SU-DHL-6 (cell line): ENCODE data around the gene ERGIC3.

Source experiments
- H2AFZ ChIP-seq: fragments of 200-600 bp; sonication (generic); 2 replicates; pipeline ENCODE4 v1.6.1; 2014; ENCODE audit warnings: low read depth, mild to moderate bottlenecking, moderate library complexity, mixed read lengths, antibody characterized with exemption, low read length; ENCODE audit not compliant: severe bottlenecking
- H3F3A ChIP-seq: fragments of 200-600 bp; shearing (Covaris generic); 2 replicates; pipeline ENCODE4 v1.6.0; 2016; ENCODE audit warnings: antibody characterized with exemption, mild to moderate bottlenecking; ENCODE audit not compliant: insufficient read depth
- H3K27ac ChIP-seq: fragments of 200-600 bp; sonication (generic); 2 replicates; pipeline ENCODE4 v1.5.1; 2016; ENCODE audit warnings: low read depth, mild to moderate bottlenecking, low read length, moderate library complexity, mixed read lengths
- H3K27me3 ChIP-seq: fragments of 200-600 bp; sonication (generic), shearing (Covaris generic); 2 replicates; pipeline ENCODE4 v1.6.0; 2014; ENCODE audit warnings: mild to moderate bottlenecking, low read length
- H3K36me3 ChIP-seq: fragments of 200-600 bp; sonication (generic); 2 replicates; pipeline ENCODE4 v1.6.1; 2014; ENCODE audit warnings: mild to moderate bottlenecking, low read length, mixed read lengths
- H3K4me2 ChIP-seq: fragments of 300-600, 200-600 bp; shearing (Covaris generic), sonication (generic); 2 replicates; pipeline ENCODE4 v1.6.0; 2014; ENCODE audit warnings: low read length, low read depth, mild to moderate bottlenecking; ENCODE audit not compliant: poor library complexity, severe bottlenecking
- H3K4me3 ChIP-seq: fragments of 200-600 bp; sonication (generic); 2 replicates; pipeline ENCODE4 v1.5.1; 2014; ENCODE audit warnings: antibody characterized with exemption, low read length, mild to moderate bottlenecking, mixed read lengths; ENCODE audit not compliant: insufficient read depth, poor library complexity, severe bottlenecking
- H3K79me2 ChIP-seq: fragments of 200-600 bp; sonication (generic); 2 replicates; pipeline ENCODE4 v1.6.1; 2014; ENCODE audit warnings: mild to moderate bottlenecking, low read length, moderate library complexity; ENCODE audit not compliant: insufficient read depth
- H3K9ac ChIP-seq: fragments of 200-600 bp; sonication (generic); 2 replicates; pipeline ENCODE4 v1.7.0; 2014; ENCODE audit warnings: mild to moderate bottlenecking, low read length
- H3K9me2 ChIP-seq: fragments of 200-600 bp; sonication (generic); replicated peaks from 2 replicates; pipeline ENCODE4 v1.6.1; 2014; ENCODE audit warnings: low read length; ENCODE audit not compliant: insufficient read depth
- H3K9me3 ChIP-seq: fragments of 200-600 bp; sonication (generic); 2 replicates; pipeline ENCODE4 v1.6.1; 2014; ENCODE audit warnings: low read length, mixed read lengths; ENCODE audit not compliant: insufficient read depth
- H4K20me1 ChIP-seq: fragments of 200-600 bp; sonication (generic); 2 replicates; pipeline ENCODE4 v1.6.1; 2014; ENCODE audit warnings: low read depth, mild to moderate bottlenecking, antibody characterized with exemption, low read length, moderate library complexity, mixed read lengths
- EZH2phosphoT487 ChIP-seq: fragments of 200-600 bp; sonication (generic), shearing (Covaris generic); conservative IDR thresholded peaks from 2 replicates; pipeline ENCODE4 v1.6.1; 2018; ENCODE audit warnings: mild to moderate bottlenecking, antibody characterized with exemption, low read length, moderate library complexity, mixed read lengths
- TF ChIP-seq, protein P1 (sequence below): fragments of 200-600 bp; sonication (generic); IDR thresholded peaks from one replicate; pipeline ENCODE4 v1.5.1; 2017; ENCODE audit warnings: antibody characterized with exemption, mild to moderate bottlenecking, low read length, moderate library complexity; ENCODE audit not compliant: insufficient read depth, poor library complexity, severe bottlenecking

The ERGIC3 gene

DNA sequence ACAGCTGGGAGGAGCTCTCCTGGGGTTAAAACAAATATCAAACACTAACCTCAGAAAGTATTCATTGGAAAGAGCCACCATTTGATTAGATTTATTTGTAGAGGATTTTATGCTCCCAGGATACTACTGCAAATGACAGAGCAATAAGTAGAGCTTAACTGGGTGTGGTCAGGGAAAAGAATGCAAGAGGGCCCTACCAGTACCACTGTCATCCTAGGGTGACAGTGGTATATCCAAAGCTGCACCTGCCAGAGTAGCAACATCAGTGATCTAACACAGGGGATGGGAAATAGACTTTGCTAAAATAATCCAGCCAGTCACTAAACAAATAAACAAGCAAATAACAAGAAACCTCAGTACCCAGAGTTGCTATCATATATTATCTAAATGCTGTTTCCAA is 29.7 kb downstream of the ERGIC3 start:
- Histone ChIP-seq H3K9me3 (no peaks in the 10 kb centered on the region), H3K4me3 (no peak overlapping the region), H3K79me2 (no peaks in the 10 kb centered on the region), H2AFZ (no peak overlapping the region), H3K27ac (no peak overlapping the region), H3F3A (no peaks in the 10 kb centered on the region), H3K9me2 (no peaks in the 10 kb centered on the region), H3K9ac (no peak overlapping the region), H3K36me3 (no peaks in the 10 kb centered on the region), H3K4me2 (no peak overlapping the region), H4K20me1 (no peaks in the 10 kb centered on the region), H3K27me3 (no peaks in the 10 kb centered on the region)
- TF ChIP-seq EZH2phosphoT487 = no peak
- TF ChIP-seq, protein P1, sequence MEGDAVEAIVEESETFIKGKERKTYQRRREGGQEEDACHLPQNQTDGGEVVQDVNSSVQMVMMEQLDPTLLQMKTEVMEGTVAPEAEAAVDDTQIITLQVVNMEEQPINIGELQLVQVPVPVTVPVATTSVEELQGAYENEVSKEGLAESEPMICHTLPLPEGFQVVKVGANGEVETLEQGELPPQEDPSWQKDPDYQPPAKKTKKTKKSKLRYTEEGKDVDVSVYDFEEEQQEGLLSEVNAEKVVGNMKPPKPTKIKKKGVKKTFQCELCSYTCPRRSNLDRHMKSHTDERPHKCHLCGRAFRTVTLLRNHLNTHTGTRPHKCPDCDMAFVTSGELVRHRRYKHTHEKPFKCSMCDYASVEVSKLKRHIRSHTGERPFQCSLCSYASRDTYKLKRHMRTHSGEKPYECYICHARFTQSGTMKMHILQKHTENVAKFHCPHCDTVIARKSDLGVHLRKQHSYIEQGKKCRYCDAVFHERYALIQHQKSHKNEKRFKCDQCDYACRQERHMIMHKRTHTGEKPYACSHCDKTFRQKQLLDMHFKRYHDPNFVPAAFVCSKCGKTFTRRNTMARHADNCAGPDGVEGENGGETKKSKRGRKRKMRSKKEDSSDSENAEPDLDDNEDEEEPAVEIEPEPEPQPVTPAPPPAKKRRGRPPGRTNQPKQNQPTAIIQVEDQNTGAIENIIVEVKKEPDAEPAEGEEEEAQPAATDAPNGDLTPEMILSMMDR = no peak

DNA sequence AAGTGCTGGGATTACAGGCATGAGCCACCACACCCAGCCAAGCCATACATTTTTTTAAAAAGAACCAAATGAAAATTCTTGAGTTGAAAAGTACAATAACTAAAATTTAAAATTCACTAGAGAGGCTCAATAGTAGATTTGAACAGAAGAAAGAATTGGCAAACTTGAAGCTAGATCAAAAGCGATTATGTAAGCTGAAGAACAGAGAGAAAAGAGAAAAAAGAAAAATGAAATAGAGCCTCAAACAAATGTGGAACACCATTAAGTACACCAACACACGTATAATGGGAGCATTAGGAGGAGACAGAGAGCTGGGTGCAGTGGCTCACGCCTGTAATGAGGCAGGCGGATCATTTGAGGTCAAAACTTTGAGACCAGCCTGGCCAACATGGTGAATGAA is 31.0 kb downstream of the ERGIC3 start:
- no peaks in the 10 kb centered on the region for H3F3A ChIP-seq
- H3K36me3 ChIP-seq = no peaks in the 10 kb centered on the region
- H3K27ac ChIP-seq = no peak overlapping the region
- no peaks in the 10 kb centered on the region for H4K20me1 ChIP-seq
- TF ChIP-seq, protein P1 = no peak
- TF ChIP-seq EZH2phosphoT487 = no peak
- H3K79me2 ChIP-seq = no peaks in the 10 kb centered on the region
- H3K9ac ChIP-seq = no peak overlapping the region
- H3K27me3 ChIP-seq = no peaks in the 10 kb centered on the region
- H3K9me2 ChIP-seq = no peaks in the 10 kb centered on the region
- H3K9me3 ChIP-seq = no peaks in the 10 kb centered on the region
- H3K4me2 ChIP-seq = no peak overlapping the region
- H2AFZ ChIP-seq = no peak overlapping the region
- H3K4me3 ChIP-seq = no peak overlapping the region

DNA sequence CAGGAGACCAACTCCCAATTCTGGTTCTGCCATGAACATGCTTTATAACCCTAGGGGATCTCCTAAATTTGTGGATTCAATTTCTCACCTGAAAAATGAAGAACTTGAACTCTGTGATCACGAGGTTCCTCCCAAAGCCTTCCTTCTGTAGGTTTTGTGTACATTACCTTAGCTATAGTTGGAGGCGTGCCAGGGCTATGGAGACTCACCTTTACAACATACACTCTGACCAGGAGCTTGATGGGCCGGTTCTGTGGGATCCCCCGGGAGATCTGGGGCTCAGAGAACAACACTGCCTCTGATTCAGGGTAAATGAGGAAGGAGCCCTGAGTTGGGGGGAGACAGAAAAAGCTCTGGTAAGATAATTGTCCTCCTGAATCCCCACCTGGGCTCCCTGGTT is 34.1 kb downstream of the ERGIC3 start:
- Histone ChIP-seq H3K9me2 (no peaks in the 10 kb centered on the region), H3K36me3 (no peaks in the 10 kb centered on the region), H3K9me3 (no peaks in the 10 kb centered on the region), H3K4me3 (no peak overlapping the region), H4K20me1 (no peaks in the 10 kb centered on the region), H2AFZ (no peak overlapping the region), H3K9ac (no peak overlapping the region), H3K27ac (no peak overlapping the region), H3F3A (no peaks in the 10 kb centered on the region), H3K27me3 (no peaks in the 10 kb centered on the region), H3K4me2 (no peak overlapping the region), H3K79me2 (no peaks in the 10 kb centered on the region)
- TF ChIP-seq, protein P1 = no peak
- no peak for TF ChIP-seq EZH2phosphoT487
